ENCODE measurements around the gene PRPF40A. TPM values are rescaled to one million over a fixed set of nuclear protein-coding genes. Genes with fewer than 3 reads are reported as not detected.

Gene PRPF40A
- total RNA-seq, 1 experiment from 2014 or later: 127 TPM

- no peak for DNase-seq (ENCODE audit: low read depth)
These were observed 96.3 kb downstream of the PRPF40A start for GRCh38 chr2:152620985-152621384.

GRCh38 chr2:152620208-152620607 lies 97.1 kb downstream of the PRPF40A start:
- DNase-seq (ENCODE audit: low read depth): no peak

GRCh38 chr2:152618193-152618564 lies 99.1 kb downstream of the PRPF40A start:
- DNase-seq (ENCODE audit: low read depth): no peak

DNA sequence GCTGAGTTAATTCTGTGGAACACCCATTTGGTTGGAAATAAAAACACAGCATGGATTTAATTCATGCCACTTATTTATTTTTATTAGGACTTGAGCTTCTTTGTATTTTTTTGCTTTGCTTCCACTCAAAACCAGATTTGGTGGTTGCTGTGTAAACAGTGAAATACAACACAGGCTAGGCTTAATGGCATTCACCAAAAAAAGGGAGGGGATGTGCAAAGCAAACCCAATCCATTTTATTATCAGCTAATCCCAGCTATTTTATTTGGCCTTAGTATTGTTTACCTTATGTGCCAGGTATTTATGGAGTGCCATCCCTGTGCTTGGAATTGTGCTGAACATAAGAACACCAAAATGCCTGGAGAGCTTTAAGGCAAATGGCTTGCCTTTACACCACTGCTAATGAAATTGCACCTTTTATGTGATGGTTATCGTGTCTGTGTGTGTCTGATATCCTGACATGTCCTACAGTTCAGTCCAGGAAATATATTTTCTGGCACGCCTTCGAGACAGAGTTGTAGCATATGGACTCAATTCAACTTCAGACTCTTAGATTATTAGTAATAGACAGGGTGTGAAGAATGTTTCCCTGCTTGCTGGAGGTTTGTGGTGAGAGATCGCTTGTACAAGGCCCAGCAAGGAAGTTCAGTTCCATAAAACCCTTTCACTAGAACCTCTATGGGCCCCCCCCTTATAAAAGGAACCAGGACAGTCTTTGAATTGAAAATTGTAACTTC lies 99.6 kb downstream of the PRPF40A start:
- no peak for DNase-seq (ENCODE audit: low read depth)

GRCh38 chr2:152615177-152615576 lies 102.1 kb downstream of the PRPF40A start:
- DNase-seq (ENCODE audit: low read depth): no peak

GRCh38 chr2:152613235-152613634 lies 104.0 kb downstream of the PRPF40A start:
- DNase-seq (ENCODE audit: low read depth): no peak

DNA sequence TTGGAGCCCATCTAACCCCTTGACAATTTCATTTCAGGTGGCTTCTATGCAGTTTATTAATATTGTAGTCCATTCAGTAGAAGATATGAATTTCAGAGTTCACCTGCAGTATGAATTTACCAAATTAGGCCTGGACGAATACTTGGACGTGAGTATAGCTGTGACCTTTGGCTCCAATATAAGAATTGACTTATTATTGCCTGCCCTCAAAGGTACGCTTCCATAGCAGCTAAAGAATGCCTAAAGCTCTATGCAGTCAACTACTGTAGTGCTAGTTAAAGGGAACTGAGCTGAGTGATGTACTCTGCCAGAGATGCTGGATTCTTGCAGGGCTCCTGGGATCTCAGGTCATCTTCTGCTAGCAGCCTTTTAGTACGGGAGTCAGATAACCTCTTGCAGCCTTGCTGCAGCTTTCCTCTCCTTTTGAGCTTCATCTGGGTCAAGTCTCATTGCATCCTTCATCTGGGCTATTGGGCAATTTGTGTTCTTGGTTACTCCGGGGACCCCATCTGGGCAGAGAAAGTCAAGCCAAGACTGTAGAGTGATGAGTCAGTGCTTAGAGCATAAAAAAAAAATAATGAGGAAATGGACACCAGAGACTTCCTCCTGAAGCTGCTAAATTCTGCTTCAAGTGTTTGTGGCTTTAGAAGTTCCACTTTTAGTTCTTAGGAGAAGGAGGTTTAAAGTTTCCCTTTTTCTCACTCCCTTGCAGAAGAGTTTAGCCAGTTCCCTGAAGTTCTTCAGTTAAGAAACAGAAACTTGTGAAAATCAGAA lies 105.6 kb downstream of the PRPF40A start:
- peak; percentile 87 for DNase-seq (ENCODE audit: low read depth)

- DNase-seq (ENCODE audit: low read depth): no peak
These were observed 107.6 kb downstream of the PRPF40A start for GRCh38 chr2:152609699-152610098.

- no peak for DNase-seq (ENCODE audit: low read depth)
These were observed 108.1 kb downstream of the PRPF40A start for GRCh38 chr2:152609154-152609553.

DNA sequence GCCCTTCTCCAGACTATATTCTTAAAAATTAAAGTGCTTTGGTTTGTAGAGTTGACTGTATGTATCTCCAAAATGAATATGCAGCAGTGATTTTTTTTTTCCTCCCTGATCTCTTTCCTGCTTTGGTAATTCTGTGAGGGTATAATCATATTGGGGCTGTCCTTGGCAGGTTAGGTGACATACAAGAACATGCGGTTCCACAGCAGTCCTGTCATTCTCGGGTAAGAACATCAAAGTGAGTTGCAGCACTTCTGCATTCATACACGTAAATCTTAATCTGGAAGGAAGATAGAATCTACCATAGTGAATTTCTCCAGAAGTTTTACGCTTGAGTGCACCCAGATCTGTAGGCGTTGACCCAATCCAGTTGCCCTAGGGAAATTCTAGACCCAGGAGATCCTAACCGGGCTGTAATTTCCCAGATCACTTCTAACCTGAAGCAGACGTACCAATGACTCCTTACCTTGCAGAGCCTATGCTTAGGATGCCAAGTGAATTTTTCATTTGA lies 109.4 kb downstream of the PRPF40A start:
- no peak for DNase-seq (ENCODE audit: low read depth)

DNA sequence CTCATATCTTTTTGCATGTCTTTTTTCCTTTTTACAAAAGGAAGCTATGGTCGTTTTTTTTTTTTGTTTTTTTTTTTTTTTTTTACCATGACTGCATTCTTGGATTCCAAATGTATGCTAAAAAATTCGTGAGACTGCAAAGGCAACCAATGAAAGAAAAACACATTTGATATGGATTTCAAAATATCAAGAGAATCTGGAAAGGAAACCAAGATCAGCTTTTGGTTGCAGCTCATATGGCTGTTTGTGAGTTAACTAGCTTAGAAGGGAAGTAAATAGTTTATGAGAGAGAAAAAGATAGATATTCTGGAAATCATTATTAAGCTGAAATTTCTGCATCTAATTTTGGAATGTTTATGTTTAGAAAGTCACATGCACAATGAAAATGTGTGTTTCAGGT lies 110.3 kb downstream of the PRPF40A start:
- DNase-seq (ENCODE audit: low read depth): no peak

GRCh38 chr2:152606081-152606480 lies 111.2 kb downstream of the PRPF40A start:
- DNase-seq (ENCODE audit: low read depth): no peak

DNA sequence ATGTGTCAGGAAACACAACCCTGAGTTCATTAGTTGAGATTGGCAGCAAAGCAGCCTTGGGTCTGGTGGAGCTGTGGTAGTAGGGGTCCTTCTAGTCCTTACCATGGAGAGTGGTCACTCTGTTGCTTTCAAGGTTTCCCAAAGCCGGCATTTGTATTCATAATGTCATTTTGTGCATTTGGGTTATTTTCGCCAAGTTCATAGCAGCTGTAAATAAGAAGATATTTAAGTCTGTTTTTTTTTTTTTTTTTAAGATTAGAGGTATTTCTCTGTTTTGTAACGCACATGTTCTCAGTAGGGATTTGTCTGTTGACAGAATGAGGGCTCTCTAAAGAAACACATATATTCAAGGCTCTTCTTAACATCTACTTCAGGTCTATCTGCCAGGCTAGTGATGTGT lies 114.1 kb downstream of the PRPF40A start:
- no peak for DNase-seq (ENCODE audit: low read depth)

- DNase-seq (ENCODE audit: low read depth): no peak
These were observed 114.5 kb downstream of the PRPF40A start for GRCh38 chr2:152602750-152603149.

Other genes starting within 250 kb of the PRPF40A start
- gene ARL6IP6, start 1.2 kb upstream of the PRPF40A start, total RNA-seq (2014; rRNA removed; shearing (Covaris generic)): 21.7 and 24.4 TPM in 2 replicates

Measured in HT1080 (cell line).